Activated T-cell treated with anti-CD3 and anti-CD28 coated beads, Interleukin-2, amount 50 U/mL, for 48 hours (primary cell): ENCODE measurements around the gene LINGO4.
"Not testable (repeated sequence)": the region's sequence is repeated elsewhere in the genome, so short reads cannot be mapped to it uniquely, and the experiment has no call there.

Experiments used
- DNase-seq, 2 experiments: peaks; one replicate each; pipeline ENCODE4 v3.0.0-alpha.2; 2020

LINGO4 gene

DNA sequence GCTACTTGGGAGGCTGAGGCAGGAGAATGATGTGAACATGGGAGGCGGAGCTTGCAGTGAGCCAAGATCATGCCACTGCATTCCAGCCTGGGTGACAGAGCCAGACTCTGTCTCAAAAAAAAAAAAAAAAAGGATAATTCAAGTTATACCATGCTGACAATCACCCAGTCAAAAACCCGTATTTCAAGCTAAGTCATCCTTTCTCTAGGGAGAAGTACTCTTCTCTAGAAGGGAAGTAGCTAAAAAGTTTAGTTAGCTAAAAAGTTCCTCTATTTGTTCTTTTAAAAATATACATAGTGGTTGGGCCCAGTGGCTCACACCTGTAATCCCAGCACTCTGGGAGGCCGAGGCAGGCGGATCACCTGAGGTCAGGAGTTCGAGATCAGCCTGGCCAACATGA, 24.5 kb downstream of the LINGO4 start:
- DNase-seq, result not testable (repeated sequence)

DNA sequence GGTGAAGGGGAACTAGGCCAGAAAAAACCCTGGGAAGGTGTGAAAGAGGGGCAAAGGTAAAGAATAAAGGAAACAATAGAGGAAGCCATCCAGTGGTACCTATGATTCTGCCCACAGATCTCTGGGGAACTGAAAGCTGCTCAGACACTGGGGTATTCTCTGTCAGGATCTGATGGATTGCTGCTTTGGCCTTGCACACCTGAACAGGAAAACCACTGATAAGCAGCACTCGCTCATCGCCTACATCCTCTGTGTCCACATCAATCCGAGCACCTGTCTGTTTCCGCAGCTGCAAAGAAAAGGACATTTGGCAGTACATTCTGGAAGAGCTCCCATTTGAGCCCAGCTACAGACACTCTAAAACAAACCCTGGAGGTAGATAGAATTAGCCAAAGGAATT, 25.4 kb downstream of the LINGO4 start:
- DNase-seq, result no peak

DNA sequence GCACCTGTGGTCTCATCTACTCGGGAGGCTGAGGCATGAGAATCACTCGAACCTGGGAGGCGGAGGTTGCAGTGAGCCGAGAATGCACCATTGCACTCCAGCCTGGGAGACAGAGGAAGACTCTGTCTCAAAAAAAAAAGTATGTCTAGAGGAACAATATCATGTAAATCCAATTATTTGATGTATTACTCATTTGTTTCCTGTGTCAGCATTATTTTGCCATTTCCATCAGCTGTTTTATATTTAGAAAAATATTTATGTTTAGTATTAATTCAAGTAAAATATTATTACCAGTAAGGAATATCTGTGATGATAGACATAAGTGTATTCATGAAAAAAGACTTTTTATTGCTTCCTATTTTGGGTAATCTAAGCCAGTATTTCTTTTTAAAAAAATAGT, 27.9 kb downstream of the LINGO4 start:
- no peak for DNase-seq

DNA sequence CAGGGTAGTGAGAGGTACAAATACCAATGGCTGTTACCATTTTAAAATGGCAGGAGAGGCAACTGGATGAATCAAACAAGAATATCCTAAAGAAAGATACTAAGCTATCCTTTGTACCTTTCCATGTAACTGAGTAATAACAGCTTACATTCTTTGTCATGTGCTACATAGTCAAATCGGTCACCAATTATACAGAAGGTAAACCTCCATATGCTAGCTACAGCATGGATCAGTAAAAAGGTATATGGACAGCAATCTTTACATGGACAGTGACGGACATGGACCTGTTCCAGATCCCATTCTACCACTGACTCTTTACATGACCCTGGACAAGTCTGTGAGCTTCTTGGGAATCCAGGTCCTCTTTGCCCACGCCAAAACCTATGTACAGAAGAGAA, 28.6 kb downstream of the LINGO4 start:
- no peak for DNase-seq

DNA sequence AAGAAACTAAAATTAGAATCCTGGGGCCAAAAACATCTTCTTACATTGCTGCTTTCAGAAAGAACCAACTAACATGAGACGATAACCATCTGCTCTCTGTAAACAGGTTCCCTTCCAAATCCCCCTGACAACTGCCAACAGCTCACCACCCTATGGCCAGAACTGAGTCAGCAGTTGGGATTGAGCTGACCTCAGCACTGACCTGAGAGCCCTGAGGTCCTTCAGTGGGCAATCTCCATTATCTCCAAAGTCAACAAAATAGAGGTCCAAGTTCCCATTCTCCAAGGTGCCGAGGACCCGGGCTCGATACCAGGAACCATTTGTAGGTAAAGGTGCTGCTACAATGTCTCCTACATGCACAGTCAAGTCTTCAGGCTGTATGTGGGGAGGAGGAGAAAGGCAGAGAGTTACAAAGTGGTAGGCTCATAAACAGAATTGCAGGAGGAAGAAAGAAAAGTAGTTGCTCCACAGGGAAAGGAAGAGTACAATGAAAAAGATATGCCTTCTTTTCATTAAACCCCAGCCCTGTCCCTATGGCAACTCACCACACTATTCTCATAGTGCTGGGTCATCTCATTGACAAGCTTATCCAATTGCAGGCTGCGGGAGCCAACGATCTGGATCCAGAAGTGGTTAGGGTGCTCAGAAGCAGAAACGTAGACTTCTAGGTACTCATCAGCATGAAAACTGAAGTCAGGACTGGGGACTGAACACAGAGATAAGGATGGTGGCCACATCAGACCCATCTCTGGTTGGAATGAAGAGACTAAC, 29.1 kb downstream of the LINGO4 start:
- DNase-seq, result no peak

DNA sequence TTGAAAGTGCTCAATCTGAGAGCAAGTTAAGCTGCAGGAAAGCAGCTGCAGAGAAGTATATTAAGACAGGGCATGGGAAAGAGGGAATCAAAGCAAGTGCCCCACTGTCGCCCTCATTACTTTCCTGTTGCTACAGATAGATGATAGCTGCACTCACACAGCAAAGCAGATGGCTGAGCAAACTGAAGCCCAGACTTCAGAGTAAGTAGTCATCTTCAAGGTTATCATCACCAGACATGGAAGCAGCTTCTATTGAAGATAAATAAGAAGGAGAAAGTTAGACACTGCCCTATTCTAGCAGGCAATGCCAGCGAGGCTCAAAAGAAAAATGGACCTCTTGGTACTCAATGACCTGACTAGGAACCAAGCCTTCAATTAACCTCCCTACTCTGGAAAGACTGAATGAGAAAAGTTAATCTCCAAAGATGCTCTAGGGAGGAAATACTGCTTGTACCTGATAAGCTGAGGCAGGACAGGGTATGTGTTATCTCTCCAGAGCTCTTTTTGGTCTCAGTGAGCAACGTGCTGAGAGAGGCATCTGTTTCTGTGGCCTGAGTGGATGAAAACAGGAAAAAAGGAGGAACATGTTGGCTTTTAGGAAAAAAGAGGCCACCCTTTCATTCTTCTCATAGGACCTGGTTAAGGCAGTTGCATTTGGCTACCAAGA, 30.8 kb downstream of the LINGO4 start:
- DNase-seq, result no peak

DNA sequence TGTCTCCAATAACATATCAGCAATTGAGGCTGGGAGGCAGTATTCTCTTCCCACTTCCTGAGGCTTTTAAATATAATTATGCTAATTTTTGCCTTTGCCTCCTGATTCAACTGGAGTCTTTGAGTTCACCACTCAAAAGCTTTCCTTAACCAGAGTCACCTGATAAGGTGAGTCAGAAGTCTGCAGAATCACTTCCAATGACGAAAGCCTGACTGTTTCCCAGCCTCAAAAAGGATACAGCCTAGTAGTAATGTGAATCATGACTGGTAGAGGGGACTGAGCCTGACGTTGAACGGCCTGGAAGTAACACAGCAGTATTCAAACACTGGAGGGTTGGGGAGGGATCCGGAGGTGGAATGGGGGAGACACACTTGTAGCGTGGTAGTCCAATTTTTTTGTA, 31.5 kb downstream of the LINGO4 start:
- DNase-seq, result no peak

DNA sequence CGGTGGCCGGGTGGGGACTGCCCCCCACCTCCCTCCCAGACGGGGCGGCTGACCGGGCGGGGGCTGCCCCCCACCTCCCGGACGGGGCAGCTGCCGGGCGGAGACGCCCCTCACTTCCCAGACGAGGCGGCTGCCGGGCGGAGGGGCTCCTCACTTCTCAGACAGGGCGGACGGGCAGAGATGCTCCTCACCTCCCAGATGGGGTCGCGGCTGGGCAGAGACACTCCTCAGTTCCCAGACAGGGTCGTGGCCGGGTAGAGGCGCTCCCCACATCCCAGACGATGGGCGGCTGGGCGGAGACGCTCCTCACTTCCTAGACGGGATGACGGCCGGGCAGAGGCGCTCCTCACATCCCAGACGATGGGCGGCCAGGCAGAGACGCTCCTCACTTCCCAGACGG, 35.9 kb downstream of the LINGO4 start:
- not testable (repeated sequence) for DNase-seq

DNA sequence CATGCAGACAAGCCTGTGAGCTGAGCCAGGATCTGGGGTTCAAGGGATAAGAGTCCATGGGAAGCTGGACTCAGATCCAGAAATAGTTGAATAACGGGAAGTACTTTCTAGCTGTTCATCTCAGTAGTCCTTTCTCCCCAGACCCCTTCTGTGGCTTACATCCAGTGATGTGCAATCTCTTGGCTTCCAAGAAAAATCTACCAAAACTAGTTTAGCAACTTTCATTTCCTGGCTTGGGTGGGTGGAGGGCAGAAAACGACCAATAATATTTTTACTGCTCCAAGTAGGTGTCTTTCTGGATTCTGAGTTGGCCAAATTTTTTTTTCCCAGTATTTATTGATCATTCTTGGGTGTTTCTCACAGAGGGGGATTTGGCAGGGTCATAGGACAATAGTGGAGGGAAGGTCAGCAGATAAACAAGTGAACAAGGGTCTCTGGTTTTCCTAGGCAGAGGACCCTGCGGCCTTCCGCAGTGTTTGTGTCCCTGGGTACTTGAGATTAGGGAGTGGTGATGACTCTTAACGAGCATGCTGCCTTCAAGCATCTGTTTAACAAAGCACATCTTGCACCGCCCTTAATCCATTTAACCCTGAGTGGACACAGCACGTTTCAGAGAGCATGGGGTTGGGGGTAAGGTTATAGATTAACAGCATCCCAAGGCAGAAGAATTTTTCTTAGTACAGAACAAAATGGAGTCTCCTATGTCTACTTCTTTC, 36.7 kb downstream of the LINGO4 start:
- not testable (repeated sequence) for DNase-seq

DNA sequence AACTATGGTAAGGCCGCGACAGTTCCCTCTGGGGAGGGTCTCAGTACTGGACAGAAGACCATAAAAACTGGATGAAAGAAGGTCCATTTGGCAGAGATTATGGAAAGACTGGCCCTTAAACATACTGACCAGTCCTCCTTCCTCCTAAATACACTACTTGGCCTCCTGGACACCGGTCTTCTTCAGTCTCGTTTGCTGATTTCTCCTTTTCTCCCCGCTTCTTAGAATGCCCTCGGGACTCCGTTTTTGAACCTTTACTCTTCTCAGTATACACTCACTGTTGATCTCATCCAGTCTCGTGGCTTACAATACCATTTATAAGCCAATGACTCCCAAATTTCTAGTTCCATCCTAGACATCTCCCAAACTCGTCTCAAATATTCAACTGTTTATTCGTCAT, 41.2 kb downstream of the LINGO4 start:
- DNase-seq, result no peak

DNA sequence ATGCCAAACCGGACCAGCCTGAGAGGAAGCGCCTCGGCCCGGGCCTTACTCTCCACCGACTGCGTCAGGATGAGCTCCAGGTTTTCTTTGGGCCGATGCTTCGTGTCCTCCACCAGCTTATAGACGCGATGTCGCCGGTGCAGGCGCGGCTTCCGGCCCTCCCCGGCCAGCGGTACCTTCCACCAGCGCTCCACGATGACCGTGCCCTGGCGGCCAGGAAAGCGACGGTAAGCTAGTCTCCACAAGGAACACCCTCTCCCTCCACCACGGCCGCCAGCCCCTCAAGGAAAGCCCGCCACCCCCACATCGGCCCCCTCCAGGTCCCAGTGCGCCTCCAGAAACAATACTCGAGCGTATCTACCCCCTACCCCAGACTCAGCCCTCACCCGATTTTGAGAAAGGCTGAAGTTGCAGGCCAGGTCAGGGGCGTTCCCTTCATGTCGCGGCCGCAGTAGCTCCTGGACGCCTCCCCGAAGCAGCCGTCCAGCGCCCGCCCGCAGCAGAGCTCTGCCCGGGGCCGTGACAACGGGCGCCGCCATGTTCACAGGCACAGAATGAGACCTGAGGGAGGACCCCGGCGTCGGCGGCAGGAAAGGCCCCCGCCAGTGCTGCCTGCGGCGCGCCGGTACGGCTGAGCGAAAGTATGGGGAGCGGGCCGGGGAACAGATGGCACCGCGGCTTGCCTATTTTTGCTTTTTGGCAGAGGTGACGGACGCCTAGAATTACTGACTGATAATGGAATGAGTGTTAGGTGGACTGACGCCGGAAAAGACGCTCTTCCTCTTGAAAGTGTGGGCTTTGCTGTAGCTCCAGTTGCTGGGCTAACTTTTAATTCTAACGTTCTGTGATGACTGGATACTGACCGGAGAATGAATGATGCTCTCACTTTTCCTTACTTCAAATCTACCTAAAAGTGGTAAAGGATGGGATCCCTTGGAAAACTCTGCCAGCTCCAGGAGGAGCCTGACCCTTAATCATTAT, 42.0 kb downstream of the LINGO4 start, which contains the start of gene MRPL9:
TSS of gene MRPL9 (minus strand) at position 556 of the 981 bp plus-strand sequence. CDS start at position 539, 17 bp downstream.
- peak; percentile 91 to 92 for DNase-seq

DNA sequence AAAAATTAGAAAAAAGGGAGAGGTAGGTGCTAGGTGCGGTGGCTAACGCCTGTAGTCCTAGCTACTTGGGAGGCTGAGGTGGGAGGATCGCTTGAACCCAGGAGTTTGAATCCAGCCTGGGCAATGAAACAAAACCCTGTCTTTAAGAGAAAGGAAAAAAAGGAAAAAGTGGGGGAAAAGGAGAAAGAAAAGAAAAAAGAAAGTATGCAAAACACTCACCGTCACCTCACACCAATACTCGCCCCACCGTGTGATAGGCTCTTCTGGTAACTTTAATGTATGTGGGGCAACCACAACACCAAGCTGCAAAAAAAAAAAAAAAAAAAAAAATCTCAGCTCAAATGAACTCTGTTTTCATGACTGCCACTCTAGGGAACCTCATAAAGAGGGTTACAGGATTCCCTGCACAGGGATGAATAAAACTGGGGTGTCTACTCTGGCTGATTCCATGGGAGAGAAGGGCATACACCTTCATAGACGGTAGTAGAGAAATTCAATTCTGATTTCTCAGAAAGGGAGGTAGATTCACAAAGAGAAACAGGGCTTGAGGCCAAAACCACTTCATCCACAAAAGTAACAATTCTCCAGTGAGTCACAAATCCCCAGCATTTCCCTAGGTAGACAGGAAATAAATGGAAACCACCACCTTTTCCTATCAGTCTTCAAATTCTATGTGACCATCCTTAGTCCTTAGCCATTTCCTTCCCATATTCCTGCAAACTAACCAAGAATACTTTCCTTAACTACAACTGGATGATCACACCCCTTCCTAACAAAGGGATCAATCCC, 44.4 kb downstream of the LINGO4 start:
- DNase-seq, result no peak

DNA sequence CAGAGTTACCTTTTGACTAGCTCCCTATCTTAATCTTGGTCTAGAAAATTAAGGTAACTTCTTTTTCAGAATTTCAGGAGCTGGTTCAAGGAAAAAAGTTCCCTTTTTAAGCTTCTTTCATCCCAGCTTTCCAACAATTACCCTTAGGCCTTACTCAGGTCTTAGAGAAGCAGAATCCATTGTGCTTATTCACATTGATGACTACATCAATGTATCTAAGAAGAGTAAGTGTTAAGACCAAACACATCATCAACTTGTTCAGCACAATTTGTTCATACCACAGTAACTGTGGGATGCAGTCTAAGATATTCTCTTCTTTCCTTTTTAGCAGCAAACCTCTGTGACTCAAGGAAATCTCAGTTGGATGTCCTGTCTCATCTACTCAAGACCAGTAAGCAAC, 46.0 kb downstream of the LINGO4 start:
- no peak for DNase-seq

DNA sequence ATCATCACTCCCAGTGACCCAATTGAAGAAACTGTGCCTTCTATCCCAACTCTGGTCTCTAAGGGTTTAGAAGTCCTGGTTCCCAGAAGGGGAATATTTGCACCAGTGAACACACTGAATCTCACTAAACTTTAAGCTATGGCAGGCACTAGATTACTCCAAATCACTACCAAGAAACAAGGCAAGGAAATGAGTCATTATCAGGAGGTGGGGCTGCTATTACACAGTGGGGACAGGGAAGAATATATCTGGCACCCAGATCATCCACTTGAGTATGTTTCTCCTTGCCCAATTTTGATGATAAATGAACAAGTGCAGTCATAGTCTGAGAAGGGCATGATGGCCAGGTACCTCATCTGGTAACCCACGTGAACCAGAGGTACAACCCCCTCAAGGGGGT, 48.9 kb downstream of the LINGO4 start:
- DNase-seq, result no peak
